ENCODE data around the gene MICA.
"Not testable (repeated sequence)": the region's sequence is repeated elsewhere in the genome, so short reads cannot be mapped to it uniquely, and the experiment has no call there.

MICA gene

DNA sequence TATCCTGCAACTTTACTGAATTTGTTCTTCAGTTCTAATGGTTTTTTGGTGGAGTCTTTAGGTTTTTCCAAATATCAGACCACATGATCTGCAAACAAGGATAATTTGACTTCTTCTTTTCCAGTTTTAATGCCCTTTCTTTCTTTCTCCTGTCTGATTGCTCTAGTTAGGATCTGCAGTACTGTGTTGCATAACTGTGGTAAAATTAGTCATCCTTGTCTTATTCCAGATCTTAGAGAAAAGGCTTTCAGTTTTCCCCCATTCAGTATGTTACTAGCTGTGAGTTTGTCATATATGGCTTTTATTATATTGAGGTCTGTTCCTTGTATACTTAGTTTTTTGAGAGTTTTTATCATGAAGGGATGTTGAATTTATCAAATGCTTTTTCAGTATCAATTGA lies 4.3 kb downstream of the MICA start:
- DNase-seq (ENCODE audit: low read depth in 3 of 3, low spot score in 1 of 3) = no peak

DNA sequence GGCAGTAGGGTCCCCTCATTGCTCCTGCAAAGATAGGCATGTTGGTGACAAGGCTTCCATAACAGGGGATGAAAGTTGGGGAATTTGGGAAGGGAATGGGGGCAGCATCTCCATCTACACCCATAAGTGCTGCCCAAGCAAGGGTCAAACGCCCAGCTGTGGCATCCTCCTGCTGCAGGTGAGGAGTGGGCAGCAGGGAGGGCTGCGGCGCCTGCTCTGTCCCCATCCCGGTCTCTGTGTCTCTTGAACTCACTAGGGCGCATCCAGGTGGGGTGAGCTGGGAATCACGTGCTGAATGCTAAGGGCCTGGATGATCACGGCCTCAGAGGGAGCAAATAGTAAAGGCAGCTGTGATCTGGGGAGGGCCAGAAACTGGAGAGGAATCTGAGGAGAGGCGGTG lies 9.1 kb downstream of the MICA start:
- DNase-seq (ENCODE audit: low read depth in 3 of 3, low spot score in 1 of 3) = no peak

DNA sequence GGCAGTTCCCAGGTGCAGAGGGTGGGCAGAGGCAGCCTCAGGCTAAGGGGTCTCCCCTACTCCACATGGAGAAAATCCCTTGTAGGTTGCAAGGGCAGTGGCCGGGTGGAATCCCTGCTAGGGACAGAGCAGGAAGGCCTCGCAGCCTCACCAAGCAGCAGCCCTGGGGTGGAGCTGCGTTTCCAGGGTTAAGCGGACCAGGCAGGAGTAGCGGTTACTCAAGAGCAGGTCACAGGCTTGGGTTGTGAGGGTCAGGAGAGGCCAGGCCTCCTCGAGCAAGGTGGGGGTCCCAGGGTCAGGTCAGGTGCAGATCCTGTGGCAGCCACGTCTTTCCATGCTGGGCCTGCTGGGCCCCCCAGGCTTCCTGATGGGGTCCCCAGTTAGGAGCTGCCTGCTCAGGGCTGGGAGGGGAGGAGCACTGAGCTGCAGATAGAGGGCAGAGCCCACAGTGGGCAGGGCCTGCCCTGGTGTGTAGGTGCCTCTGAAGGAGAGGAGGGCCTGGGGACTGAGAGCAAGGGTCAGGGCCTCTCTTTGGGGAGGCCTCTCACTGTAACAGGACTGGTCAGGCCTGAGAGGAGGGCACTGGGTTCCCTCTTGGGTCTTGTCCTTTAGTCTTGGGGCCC lies 10.9 kb downstream of the MICA start:
- not testable (repeated sequence) for DNase-seq (ENCODE audit: low read depth in 3 of 3, low spot score in 1 of 3)

DNA sequence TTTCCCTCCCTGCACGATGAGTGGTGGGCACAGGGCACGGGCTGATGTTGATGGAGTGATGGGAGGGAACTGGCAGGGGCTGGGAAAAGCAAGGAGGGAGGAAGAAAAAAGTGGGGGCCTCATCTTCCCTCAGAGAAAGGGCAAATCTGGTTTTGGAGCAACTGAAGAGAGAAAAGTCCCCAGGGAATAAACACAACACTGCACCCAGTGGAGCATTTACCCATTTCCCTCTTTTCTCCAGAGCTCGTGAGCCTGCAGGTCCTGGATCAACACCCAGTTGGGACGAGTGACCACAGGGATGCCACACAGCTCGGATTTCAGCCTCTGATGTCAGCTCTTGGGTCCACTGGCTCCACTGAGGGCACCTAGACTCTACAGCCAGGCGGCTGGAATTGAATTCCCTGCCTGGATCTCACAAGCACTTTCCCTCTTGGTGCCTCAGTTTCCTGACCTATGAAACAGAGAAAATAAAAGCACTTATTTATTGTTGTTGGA lies 11.4 kb downstream of the MICA start:
- DNase-seq (ENCODE audit: low read depth in 3 of 3, low spot score in 1 of 3) = no peak

DNA sequence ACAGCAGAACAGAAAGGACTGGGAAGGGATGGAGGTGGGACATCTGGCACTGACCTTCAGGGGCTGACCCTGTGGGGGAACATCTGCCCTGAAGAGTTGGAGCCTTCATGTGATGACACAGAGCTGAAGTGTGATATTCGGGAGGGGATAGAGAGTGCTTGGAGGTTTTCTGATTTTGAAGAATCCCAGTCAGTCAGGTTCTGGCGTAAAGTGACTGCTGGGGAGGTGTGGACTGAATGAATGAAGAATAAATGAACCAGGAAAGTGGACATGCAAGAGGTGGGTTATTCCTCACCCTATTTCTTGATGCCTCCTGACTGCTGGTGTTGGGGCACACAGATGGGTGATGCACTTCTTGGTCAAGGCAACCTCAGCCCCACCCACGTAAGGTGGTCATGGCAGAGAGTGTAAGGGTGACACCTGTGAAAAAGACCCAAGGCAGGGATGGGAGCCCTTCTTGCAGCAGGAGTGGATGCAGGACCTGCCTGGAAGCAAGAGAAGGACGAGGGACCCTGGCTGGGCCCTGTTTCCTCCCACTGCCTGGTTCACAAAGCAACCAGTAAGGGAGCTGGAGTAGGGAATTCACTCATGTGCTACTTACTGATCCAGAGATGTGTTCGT lies 13.1 kb downstream of the MICA start:
- DNase-seq (ENCODE audit: low read depth in 3 of 3, low spot score in 1 of 3) = no peak

DNA sequence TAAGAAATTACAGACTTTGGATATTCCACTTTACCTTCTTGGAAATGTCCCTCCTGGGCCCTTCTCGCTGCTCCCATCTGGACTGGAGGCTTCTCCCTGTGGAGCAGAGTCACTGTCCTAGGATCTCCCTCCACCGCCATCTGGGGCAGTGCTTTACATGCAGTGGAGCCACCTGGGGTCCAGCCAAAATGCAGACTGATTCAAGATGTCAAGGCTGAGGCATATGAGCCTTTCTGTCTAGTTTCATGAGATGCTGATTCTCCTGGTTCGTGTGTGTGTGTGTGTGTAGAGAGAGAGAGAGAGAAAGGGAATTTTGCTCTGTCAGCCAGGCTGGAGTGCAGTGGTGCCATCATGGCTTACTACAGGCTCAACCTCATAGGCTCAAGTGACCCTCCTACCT lies 14.9 kb downstream of the MICA start:
- DNase-seq (ENCODE audit: low read depth in 3 of 3, low spot score in 1 of 3) = no peak

DNA sequence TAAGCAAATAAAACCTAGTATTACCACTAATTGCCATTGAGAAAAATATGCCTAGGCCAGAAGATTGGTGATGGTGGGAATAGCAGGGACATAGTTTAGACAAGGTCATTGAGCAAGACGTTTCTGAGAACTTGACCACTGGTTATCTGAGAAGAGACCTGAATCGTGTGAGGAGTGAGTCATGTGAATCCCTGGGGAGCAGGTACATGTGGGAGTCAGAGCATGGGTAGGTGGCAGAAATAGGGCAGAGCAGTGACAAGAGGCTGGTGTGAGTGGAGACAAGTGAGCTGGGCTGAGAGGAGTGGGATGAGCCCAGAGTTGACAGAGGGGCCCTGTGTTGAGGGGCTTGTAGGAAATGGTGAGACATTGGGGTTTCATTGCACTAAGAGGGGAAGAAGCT lies 16.4 kb downstream of the MICA start:
- no peak for DNase-seq (ENCODE audit: low read depth in 3 of 3, low spot score in 1 of 3)

DNA sequence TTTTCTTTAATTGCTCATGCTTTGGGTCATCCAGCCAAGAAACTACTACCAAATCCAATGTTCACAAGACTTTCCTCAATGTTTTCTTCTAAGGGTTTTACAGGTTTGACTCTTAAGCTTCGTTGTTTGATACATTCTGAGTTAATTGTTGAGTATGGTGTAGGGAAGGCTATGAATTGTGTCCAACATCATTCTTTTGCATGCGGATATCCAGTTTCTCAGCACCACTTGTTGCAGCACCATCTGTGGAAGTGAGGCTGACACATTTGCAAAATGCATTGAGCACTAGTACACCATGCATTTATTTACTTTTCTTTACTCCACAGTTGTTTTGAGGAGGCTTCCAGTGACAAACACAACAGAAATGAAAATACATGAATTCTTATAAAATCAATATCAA lies 17.2 kb downstream of the MICA start:
- DNase-seq (ENCODE audit: low read depth in 3 of 3, low spot score in 1 of 3) = no peak

DNA sequence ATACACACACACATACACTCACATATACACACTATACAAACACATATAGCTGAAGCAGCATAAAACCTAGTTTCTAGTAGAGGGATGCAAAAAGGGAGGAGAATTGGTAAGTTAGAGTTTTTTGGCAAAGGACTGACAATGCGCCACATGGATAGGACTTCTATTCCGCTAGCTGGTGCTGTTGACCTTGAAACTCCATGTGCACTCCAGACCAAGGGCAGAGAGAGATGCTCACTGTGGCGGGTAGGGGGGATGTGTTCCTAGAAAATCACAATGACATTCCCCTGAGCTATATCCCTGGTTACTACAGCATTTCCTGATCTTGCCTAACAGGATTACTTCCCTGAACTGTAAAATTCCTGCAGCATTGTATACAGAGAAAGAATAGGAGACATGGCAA lies 19.2 kb downstream of the MICA start:
- no peak for DNase-seq (ENCODE audit: low read depth in 3 of 3, low spot score in 1 of 3)

DNA sequence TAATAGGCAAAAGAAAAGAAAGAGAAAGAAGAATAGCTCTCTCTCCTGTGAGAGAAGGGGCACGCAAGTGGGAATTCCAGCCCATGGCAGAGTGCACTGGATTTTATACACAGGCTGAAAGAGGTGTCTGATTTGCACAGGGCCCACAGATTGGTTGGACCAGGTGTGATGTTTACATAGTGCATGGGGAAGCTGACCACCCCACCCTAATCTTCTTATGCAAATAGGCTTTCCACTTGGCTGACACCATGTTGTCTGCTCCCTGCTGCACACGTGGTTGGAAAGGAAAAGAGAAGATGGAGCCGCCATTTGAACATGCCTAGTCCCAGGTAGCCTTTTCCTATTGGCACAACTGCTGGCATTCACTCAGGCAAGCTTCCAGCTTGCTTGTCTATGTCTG lies 20.2 kb downstream of the MICA start:
- no peak for DNase-seq (ENCODE audit: low read depth in 3 of 3, low spot score in 1 of 3)

DNA sequence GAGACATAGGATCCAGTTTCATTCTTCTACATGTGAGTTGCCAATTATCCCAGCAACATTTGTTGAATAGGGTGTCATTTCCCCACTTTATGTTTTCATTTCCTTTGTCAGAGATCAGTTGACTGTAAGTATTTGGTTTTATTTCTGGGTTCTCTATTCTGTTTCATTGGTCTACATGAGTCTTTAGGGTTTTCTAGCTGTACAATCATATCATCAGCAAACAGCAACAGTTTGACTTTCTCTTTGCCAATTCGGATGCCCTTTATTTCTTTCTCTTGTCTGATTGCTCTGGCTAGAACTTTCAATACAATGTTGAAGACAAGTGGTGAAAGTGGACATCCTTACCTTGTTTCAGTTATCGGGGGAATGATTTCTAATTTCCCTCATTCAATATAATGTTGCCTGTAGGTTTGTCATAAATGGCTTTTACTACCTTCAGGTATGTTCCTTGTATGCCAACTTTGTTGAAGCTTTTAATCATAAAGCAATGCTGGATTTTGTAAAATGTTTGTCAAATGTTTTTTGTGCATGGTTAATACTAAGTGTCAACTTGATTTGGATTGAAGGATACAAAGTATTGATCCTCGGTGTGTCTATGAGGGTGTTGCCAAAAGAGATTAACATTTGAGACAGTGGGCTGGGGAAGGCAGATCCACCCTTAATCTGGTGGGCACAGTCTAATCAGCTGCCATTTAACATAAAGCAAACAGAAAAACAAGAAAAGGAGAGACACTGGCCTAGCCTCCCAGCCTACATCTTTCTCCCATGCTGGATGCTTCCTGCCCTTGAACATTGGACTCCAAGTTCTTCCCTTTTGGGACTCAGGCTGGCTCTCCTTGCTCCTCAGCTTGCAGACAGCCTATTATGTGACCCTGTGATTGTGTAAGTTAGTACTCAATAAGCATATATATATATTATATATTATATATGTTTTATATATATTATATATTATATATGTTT lies 23.3 kb downstream of the MICA start:
- DNase-seq (ENCODE audit: low read depth in 3 of 3, low spot score in 1 of 3) = no peak

DNA sequence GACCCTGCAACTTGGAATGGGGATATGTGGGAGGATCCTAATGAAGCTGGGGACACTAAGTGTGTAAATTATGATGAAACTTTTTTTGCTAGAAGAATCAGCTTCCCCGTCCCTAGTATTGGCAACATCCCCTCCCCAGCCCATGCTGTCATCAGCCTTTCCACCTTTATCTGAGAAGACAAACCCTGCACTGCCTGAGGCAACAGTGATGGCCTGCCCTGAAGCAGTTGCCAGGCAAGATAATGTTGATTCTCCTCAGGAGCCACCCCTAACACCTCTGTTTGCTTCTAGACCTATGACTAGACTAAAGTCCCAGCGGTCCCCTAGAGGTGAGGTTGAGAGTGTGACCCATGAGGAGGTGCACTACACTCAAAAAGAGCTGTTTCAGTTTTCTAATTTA lies 27.1 kb downstream of the MICA start:
- DNase-seq (ENCODE audit: low read depth in 3 of 3, low spot score in 1 of 3) = no peak

DNA sequence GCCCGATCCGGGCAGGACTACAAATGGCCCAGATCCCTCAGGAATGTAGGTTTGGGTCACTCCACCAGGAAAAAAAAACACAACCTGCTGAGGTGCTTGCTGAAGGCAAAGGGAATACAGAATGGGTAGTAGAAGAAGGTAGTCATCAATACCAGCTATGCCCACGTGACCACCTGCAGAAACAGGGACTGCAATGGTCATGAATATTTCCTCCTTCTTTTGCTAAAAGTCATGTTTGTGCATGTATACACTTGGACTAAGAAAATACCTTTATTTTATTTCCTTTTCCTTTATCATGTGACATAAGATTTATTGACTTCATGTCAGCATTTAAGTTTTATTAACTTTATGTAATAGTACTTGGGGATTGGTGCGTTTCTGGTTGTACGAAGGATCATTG lies 31.7 kb downstream of the MICA start:
- not testable (repeated sequence) for DNase-seq (ENCODE audit: low read depth in 3 of 3, low spot score in 1 of 3)

DNA sequence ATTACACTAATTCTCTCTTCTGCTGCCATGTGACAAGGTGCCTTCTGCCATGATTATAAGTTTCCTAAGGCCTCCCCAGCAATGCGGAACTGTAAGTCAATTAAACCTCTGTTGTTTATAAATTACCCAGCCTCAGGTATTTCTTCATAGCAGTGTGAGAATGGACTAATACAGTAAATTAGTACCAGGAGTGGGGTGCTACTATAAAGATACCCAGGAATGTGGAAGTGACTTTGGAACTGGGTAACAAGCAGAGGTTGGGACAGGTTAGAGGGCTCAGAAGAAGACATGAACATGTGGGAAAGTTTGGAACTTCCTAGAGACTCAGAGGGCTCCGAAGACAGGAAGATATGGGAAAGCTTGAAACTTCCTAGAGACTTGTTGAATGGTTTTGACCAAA lies 34.8 kb downstream of the MICA start:
- no peak for DNase-seq (ENCODE audit: low read depth in 3 of 3, low spot score in 1 of 3)

DNA sequence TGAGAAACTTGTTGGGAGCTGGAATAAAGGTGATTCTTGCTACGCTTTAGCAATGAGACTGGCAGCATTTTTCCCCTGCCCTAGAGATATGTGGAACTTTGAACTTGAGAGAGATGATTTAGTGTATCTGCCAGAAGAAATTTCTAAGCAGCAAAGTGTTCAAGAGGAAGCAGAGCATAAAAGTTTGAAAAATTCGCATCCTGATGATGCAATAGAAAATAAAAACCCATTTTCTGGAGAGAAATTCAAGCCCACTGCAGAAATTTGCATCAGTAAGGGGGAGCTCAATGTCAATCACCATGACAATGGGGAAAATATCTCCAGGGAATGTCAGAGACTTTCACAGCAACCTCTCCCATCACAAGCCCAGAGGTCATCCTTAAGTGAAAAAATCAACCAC lies 35.3 kb downstream of the MICA start:
- DNase-seq (ENCODE audit: low read depth in 3 of 3, low spot score in 1 of 3) = no peak

DNA sequence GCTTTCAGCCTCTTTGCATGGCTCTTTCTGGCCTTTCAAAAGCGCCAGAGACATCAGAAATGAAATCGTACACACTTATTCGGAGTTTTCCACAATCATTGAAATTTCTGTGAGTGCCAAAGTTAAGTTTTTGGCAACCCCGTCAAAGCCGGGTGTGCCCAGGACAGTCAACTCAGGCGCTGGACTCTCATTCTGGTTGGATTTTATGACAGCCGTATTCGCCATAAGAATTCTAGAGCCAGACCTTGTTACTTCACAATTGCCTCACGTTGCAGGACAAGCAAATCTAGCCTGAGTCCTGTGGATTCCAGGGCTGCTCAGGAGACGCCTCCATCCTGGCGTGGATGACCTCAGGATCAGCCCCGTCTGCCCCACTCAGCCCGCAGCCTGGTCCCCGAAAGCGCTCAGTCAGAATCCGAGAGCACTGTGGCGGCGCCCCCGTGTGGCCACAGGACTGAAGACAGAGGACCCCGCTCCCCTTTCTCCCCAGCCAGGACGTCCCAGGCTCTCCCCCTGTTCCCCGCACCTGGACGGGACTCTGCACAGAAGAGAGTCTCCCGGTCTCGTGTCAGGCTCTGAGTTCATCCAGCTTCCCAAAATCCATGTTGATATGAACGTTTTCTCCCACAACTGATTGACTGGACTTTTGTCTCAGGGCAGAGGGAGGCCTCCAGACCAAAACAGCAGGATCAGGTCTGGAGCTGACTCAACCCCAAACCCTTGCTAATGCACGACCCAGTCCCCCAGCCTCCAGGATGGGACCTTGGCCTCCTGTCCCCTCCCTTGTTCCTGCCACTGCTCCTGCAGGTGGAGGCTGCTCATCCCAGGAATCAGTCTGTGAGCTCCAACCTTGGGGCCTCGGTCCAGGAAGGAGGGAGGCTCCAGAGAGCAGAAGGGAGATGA lies 38.2 kb downstream of the MICA start:
- DNase-seq (ENCODE audit: low read depth in 3 of 3, low spot score in 1 of 3) = peak in 2 of 3 donors; percentile 77 to 86

DNA sequence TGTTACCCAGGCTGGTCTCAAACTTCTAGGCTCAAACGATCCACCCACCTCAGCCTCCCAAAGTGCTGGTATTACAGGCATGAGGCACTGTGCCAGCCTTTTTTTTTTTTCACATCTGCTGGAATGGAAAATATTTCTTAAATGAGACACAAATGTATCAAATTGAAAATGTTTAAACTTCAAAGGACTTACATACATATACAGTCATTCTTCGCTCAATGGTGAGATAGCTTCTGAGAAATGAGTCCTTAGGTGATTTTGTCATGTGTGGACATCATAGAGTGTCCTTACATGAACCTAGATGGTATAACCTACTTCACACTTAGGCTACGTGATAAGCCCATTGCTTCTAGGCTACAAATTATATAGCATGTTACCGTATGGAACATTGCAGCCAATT lies 43.1 kb downstream of the MICA start:
- no peak for DNase-seq (ENCODE audit: low read depth in 3 of 3, low spot score in 1 of 3)

DNA sequence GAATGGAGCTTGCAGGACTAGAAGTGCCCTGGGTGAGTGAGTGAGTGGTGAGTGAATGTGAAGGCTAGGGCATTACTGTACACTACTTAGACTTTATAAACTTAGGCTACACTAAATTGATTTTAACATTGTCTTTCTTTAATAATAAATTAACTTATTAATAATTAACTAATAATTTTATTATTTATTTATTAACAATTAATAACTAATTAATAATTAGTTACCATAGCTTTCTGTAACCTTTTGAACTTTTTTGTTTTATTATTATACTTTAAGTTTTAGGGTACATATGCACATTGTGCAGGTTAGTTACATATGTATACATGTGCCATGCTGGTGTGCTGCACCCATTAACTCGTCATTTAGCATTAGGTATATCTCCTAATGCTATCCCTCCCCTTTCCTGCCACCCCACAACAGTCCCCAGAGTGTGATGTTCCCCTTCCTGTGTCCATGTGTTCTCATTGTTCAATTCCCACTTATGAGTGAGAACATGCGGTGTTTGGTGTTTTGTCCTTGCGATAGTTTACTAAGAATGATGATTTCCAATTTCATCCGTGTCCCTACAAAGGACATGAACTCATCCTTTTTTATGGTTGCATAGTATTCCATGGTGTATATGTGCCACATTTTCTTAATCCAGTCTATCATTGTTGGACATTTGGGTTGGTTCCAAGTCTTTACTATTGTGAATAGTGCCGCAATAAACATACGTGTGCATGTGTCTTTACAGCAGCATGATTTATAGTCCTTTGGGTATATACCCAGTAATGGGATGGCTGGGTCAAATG lies 43.8 kb downstream of the MICA start:
- DNase-seq (ENCODE audit: low read depth in 3 of 3, low spot score in 1 of 3) = not testable (repeated sequence)

DNA sequence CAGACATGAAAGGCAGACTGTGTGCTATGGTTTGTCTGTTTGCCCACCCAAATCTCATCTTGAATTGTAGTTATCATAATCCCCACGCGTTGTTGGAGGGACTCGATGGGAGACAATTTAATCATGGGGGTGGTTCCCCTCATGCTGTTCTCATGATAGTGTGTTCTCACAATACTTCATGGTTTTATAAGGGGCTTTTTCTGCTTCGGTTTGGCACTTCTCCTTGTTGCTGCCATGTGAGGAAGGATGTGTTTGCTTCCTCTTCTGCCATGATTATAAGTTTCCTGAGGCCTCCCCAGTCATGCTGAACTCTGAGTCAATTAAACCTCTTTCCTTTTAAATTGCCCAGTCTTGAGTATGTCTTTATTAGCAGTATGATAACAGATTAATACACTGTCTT lies 47.4 kb downstream of the MICA start:
- DNase-seq (ENCODE audit: low read depth in 3 of 3, low spot score in 1 of 3) = no peak

DNA sequence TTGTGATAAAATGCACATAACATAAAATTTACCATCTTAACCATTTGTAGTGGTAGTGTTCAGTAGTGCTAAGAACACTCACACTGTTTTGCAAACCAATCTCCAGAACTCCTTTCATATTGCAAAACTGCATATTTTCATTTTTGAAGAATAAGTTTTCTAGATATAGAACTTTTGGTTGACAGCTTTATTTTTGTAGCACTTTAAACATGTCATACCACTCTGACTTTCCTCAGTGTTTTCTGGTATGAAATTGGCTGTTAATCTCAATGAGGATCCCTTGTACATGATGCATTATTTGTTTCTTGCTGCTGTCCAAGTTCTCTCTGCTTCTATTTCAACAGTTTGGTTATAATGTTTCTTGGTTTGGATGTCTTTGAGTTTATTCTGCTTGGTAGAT lies 49.5 kb downstream of the MICA start:
- no peak for DNase-seq (ENCODE audit: low read depth in 3 of 3, low spot score in 1 of 3)
